GM23338 (cell line): Measurements from ENCODE around the gene HS6ST2. TPM values are rescaled to one million over a fixed set of nuclear protein-coding genes. Genes with fewer than 3 reads are reported as not detected.

ENCODE experiments used
- EZH2 ChIP-seq: fragments of 200-600 bp; sonication (generic); IDR thresholded peaks from one replicate; pipeline ENCODE4 v1.8.0; 2017; ENCODE audit warnings: antibody characterized with exemption, mild to moderate bottlenecking, low read depth; ENCODE audit not compliant: unreplicated experiment
- EZH2phosphoT487 ChIP-seq: fragments of 200-600 bp; sonication (generic); IDR thresholded peaks from one replicate; pipeline ENCODE4 v1.8.1; 2018; ENCODE audit warnings: antibody characterized with exemption; ENCODE audit not compliant: unreplicated experiment
- JUNB ChIP-seq: IDR thresholded peaks from one replicate; pipeline ENCODE4 v1.6.1; 2016; ENCODE audit warnings: antibody characterized with exemption; ENCODE audit not compliant: unreplicated experiment
- NANOG ChIP-seq: IDR thresholded peaks from 2 replicates; pipeline ENCODE4 v1.6.1; 2016; ENCODE audit warnings: antibody characterized with exemption, borderline replicate concordance
- POLR2AphosphoS5 ChIP-seq: IDR thresholded peaks from 2 replicates; pipeline ENCODE4 v1.6.1; 2016; ENCODE audit warnings: antibody characterized with exemption, low read depth
- STAT1 ChIP-seq: IDR thresholded peaks from one replicate; pipeline ENCODE4 v1.6.1; 2016; ENCODE audit warnings: antibody characterized with exemption; ENCODE audit not compliant: unreplicated experiment
- polyA plus RNA-seq: library from polyadenylated mRNA; unstranded; fragments of >200 nt; fragmentation: Nextera tagmentation; extraction: Ambion mirVana; gene quantifications from 2 replicates; pipeline ENCODE4 v1.2.1, GENCODE V29; 2016
- total RNA-seq: library from RNA; depleted of rRNA; stranded (reverse); fragments of >200 nt; shearing (Covaris generic); gene quantifications from 2 replicates; pipeline ENCODE4 v1.2.3, GENCODE V29; 2014
- TF ChIP-seq, protein P1 (sequence below): fragments of 250-450 bp; sonication (Bioruptor Pico); IDR thresholded peaks from 2 replicates; pipeline ENCODE4 v1.5.0; 2020; ENCODE audit warnings: mild to moderate bottlenecking, moderate library complexity
- TF ChIP-seq, protein P2 (sequence below): IDR thresholded peaks from one replicate; pipeline ENCODE4 v1.6.1; 2018; ENCODE audit warnings: antibody characterized with exemption; ENCODE audit not compliant: unreplicated experiment
- TF ChIP-seq, protein P3 (sequence below): IDR thresholded peaks from 2 replicates; pipeline ENCODE4 v1.6.1; 2016; ENCODE audit warnings: antibody characterized with exemption

The HS6ST2 gene
- total and polyA plus RNA-seq, 2 experiments from 2014 or later, result 0.82 to 4.8 TPM

DNA sequence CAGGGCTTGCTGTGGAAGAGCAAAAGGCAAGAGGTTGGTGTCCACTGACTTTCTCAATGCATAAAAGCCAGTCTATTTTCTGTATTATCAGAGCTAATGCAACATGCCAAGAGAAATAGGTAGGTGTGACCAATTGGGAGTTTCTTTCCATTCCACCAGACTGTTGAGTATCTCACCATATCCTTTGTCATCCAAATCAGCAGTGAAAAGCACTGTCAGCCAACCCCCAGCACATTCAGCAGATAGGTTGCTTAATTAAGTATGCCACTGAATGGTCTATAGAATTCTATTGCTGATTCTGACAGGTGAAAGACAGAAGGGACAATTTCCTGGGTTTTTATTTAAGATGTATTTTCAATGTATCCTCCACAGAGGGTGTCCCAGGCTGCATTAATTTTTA, 139.8 kb downstream of the HS6ST2 start (continued):
- TF ChIP-seq, protein P1, sequence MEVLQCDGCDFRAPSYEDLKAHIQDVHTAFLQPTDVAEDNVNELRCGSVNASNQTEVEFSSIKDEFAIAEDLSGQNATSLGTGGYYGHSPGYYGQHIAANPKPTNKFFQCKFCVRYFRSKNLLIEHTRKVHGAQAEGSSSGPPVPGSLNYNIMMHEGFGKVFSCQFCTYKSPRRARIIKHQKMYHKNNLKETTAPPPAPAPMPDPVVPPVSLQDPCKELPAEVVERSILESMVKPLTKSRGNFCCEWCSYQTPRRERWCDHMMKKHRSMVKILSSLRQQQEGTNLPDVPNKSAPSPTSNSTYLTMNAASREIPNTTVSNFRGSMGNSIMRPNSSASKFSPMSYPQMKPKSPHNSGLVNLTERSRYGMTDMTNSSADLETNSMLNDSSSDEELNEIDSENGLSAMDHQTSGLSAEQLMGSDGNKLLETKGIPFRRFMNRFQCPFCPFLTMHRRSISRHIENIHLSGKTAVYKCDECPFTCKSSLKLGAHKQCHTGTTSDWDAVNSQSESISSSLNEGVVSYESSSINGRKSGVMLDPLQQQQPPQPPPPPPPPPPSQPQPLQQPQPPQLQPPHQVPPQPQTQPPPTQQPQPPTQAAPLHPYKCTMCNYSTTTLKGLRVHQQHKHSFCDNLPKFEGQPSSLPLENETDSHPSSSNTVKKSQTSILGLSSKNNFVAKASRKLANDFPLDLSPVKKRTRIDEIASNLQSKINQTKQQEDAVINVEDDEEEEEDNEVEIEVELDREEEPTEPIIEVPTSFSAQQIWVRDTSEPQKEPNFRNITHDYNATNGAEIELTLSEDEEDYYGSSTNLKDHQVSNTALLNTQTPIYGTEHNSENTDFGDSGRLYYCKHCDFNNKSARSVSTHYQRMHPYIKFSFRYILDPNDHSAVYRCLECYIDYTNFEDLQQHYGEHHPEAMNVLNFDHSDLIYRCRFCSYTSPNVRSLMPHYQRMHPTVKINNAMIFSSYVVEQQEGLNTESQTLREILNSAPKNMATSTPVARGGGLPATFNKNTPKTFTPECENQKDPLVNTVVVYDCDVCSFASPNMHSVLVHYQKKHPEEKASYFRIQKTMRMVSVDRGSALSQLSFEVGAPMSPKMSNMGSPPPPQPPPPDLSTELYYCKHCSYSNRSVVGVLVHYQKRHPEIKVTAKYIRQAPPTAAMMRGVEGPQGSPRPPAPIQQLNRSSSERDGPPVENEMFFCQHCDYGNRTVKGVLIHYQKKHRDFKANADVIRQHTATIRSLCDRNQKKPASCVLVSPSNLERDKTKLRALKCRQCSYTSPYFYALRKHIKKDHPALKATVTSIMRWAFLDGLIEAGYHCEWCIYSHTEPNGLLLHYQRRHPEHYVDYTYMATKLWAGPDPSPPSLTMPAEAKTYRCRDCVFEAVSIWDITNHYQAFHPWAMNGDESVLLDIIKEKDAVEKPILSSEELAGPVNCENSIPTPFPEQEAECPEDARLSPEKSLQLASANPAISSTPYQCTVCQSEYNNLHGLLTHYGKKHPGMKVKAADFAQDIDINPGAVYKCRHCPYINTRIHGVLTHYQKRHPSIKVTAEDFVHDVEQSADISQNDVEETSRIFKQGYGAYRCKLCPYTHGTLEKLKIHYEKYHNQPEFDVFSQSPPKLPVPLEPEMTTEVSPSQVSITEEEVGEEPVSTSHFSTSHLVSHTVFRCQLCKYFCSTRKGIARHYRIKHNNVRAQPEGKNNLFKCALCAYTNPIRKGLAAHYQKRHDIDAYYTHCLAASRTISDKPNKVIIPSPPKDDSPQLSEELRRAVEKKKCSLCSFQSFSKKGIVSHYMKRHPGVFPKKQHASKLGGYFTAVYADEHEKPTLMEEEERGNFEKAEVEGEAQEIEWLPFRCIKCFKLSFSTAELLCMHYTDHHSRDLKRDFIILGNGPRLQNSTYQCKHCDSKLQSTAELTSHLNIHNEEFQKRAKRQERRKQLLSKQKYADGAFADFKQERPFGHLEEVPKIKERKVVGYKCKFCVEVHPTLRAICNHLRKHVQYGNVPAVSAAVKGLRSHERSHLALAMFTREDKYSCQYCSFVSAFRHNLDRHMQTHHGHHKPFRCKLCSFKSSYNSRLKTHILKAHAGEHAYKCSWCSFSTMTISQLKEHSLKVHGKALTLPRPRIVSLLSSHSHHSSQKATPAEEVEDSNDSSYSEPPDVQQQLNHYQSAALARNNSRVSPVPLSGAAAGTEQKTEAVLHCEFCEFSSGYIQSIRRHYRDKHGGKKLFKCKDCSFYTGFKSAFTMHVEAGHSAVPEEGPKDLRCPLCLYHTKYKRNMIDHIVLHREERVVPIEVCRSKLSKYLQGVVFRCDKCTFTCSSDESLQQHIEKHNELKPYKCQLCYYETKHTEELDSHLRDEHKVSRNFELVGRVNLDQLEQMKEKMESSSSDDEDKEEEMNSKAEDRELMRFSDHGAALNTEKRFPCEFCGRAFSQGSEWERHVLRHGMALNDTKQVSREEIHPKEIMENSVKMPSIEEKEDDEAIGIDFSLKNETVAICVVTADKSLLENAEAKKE, result no peak
- TF ChIP-seq EZH2 (no peak), JUNB (no peak), STAT1 (no peak), NANOG (no peak), EZH2phosphoT487 (no peak), POLR2AphosphoS5 (no peak)
- TF ChIP-seq, protein P2, sequence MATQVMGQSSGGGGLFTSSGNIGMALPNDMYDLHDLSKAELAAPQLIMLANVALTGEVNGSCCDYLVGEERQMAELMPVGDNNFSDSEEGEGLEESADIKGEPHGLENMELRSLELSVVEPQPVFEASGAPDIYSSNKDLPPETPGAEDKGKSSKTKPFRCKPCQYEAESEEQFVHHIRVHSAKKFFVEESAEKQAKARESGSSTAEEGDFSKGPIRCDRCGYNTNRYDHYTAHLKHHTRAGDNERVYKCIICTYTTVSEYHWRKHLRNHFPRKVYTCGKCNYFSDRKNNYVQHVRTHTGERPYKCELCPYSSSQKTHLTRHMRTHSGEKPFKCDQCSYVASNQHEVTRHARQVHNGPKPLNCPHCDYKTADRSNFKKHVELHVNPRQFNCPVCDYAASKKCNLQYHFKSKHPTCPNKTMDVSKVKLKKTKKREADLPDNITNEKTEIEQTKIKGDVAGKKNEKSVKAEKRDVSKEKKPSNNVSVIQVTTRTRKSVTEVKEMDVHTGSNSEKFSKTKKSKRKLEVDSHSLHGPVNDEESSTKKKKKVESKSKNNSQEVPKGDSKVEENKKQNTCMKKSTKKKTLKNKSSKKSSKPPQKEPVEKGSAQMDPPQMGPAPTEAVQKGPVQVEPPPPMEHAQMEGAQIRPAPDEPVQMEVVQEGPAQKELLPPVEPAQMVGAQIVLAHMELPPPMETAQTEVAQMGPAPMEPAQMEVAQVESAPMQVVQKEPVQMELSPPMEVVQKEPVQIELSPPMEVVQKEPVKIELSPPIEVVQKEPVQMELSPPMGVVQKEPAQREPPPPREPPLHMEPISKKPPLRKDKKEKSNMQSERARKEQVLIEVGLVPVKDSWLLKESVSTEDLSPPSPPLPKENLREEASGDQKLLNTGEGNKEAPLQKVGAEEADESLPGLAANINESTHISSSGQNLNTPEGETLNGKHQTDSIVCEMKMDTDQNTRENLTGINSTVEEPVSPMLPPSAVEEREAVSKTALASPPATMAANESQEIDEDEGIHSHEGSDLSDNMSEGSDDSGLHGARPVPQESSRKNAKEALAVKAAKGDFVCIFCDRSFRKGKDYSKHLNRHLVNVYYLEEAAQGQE, result no peak
- TF ChIP-seq, protein P3, sequence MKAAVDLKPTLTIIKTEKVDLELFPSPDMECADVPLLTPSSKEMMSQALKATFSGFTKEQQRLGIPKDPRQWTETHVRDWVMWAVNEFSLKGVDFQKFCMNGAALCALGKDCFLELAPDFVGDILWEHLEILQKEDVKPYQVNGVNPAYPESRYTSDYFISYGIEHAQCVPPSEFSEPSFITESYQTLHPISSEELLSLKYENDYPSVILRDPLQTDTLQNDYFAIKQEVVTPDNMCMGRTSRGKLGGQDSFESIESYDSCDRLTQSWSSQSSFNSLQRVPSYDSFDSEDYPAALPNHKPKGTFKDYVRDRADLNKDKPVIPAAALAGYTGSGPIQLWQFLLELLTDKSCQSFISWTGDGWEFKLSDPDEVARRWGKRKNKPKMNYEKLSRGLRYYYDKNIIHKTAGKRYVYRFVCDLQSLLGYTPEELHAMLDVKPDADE, result no peak
